SK-N-SH (cell line): Measurements from ENCODE around the gene TNFRSF18. TPM values are rescaled to one million over a fixed set of nuclear protein-coding genes. Genes with fewer than 3 reads are reported as not detected.

Source experiments
- CTCF ChIA-PET: fragments of 300-600, 350-600 bp; formaldehyde crosslinking; extraction: SDS; loops from one replicate; lab custom pipeline; 2021; lab: Yijun Ruan, JAX
- POLR2A ChIA-PET: fragments of 350-600 bp; sonication (Branson Sonifier 250); formaldehyde crosslinking; extraction: SDS; loops from one replicate; lab custom pipeline; 2020; ENCODE audit warnings: antibody characterized with exemption, inconsistent platforms; lab: Yijun Ruan, JAX
- DNase-seq: peaks from one replicate; pipeline ENCODE4 v3.0.0; 2012
- H2AFZ ChIP-seq: fragments of 200-600 bp; sonication (generic); 2 replicates; pipeline ENCODE4 v1.8.1; 2016; ENCODE audit warnings: antibody characterized with exemption, mild to moderate bottlenecking, low read depth
- H3F3A ChIP-seq: fragments of 200-600 bp; sonication (generic); replicated peaks from 2 replicates; pipeline ENCODE3; 2016; ENCODE audit warnings: antibody characterized with exemption, mild to moderate bottlenecking; ENCODE audit not compliant: insufficient read depth
- H3K27ac ChIP-seq, 2 experiments: fragments of 200-500 bp in 1 of 2; fragments of 200-600 bp in 1 of 2; sonication (Bioruptor generic) in 1 of 2; sonication (generic), shearing (Covaris generic) in 1 of 2; 2 replicates each; pipeline versions ENCODE4 v1.5.1 to v1.6.1; 2014 to 2016; ENCODE audit warnings: low read depth in 2 of 2, inconsistent platforms in 1 of 2, low read length in 1 of 2, mild to moderate bottlenecking in 1 of 2, mixed read lengths in 1 of 2
- H3K27me3 ChIP-seq: fragments of 200-600 bp; sonication (generic), shearing (Covaris generic); 2 replicates; pipeline ENCODE4 v1.6.1; 2016; ENCODE audit warnings: mixed run types; ENCODE audit not compliant: insufficient read depth
- H3K36me3 ChIP-seq, 2 experiments: fragments of 200-500 bp in 1 of 2; fragments of 200-600 bp in 1 of 2; sonication (Bioruptor generic) in 1 of 2; sonication (generic) in 1 of 2; replicated peaks in 1 of 2; 2 replicates each; pipeline versions ENCODE3 to v1.5.1; 2014 to 2016; ENCODE audit warnings: low read length in 1 of 2, mild to moderate bottlenecking in 1 of 2; ENCODE audit not compliant: insufficient read depth in 2 of 2, control insufficient read depth in 1 of 2
- H3K4me1 ChIP-seq, 2 experiments: fragments of 200-500 bp in 1 of 2; fragments of 200-600 bp in 1 of 2; sonication (Bioruptor generic) in 1 of 2; sonication (generic), shearing (Covaris generic) in 1 of 2; 2 replicates each; pipeline versions ENCODE4 v1.5.1 to v1.6.1; 2014 to 2016; ENCODE audit warnings: low read depth in 1 of 2, low read length in 1 of 2, mixed run types in 1 of 2; ENCODE audit not compliant: insufficient read depth in 2 of 2, control insufficient read depth in 1 of 2
- H3K4me2 ChIP-seq: fragments of 200-600 bp; sonication (generic), shearing (Covaris generic); 2 replicates; pipeline ENCODE4 v1.6.1; 2017; ENCODE audit warnings: mixed run types
- H3K4me3 ChIP-seq, 2 experiments: fragments of 200-500 bp in 1 of 2; fragments of 200-600 bp in 1 of 2; sonication (Bioruptor generic) in 1 of 2; sonication (generic), shearing (Covaris generic) in 1 of 2; 2 replicates each; pipeline versions ENCODE4 v1.5.1 to v1.8.1; 2014 to 2016; ENCODE audit warnings: low read depth in 2 of 2, inconsistent platforms in 1 of 2, low read length in 1 of 2, mild to moderate bottlenecking in 1 of 2, mixed read lengths in 1 of 2, moderate library complexity in 1 of 2
- H3K79me2 ChIP-seq: fragments of 200-600 bp; sonication (generic); 2 replicates; pipeline ENCODE4 v1.8.1; 2017; ENCODE audit warnings: mild to moderate bottlenecking; ENCODE audit not compliant: insufficient read depth
- H3K9ac ChIP-seq: fragments of 200-600 bp; sonication (generic); 2 replicates; pipeline ENCODE4 v1.6.1; 2017; ENCODE audit warnings: mixed run types
- H3K9me2 ChIP-seq: fragments of 200-600 bp; sonication (generic); 2 replicates; pipeline ENCODE4 v1.6.1; 2017; ENCODE audit warnings: mixed run types
- H3K9me3 ChIP-seq: fragments of 200-600 bp; sonication (generic); 2 replicates; pipeline ENCODE4 v1.6.1; 2017; ENCODE audit warnings: mixed run types, mild to moderate bottlenecking, moderate library complexity
- H4K20me1 ChIP-seq: fragments of 200-600 bp; sonication (generic); 2 replicates; pipeline ENCODE4 v1.6.1; 2017; ENCODE audit warnings: mild to moderate bottlenecking, mixed run types; ENCODE audit not compliant: insufficient read depth
- ELF1 ChIP-seq: IDR thresholded peaks from 2 replicates; pipeline ENCODE4 v1.4.0; 2012
- EZH2phosphoT487 ChIP-seq: fragments of 200-600 bp; sonication (generic); IDR thresholded peaks from 2 replicates; pipeline ENCODE4 v1.6.1; 2017; ENCODE audit warnings: low read depth, mixed run types, mild to moderate bottlenecking, antibody characterized with exemption, moderate library complexity, borderline replicate concordance
- FOSL2 ChIP-seq: IDR thresholded peaks from 2 replicates; pipeline ENCODE4 v1.4.0; 2012; ENCODE audit warnings: low read depth, mild to moderate bottlenecking, moderate library complexity, borderline replicate concordance
- FOXJ3 ChIP-seq: sonication (generic); formaldehyde crosslinking; IDR thresholded peaks from 2 replicates; pipeline ENCODE4 v1.5.1; 2020; ENCODE audit warnings: mild to moderate bottlenecking, missing genetic modification reagents
- FOXM1 ChIP-seq: IDR thresholded peaks from 2 replicates; pipeline ENCODE4 v1.4.0; 2012; ENCODE audit warnings: low read depth, mild to moderate bottlenecking
- GABPA ChIP-seq: IDR thresholded peaks from 2 replicates; pipeline ENCODE4 v1.4.0; 2012; ENCODE audit warnings: low read depth, mild to moderate bottlenecking
- MEF2A ChIP-seq: IDR thresholded peaks from 2 replicates; pipeline ENCODE4 v1.4.0; 2012; ENCODE audit warnings: low read depth, borderline replicate concordance
- MXI1 ChIP-seq: IDR thresholded peaks from 2 replicates; pipeline ENCODE4 v1.6.1; 2012; ENCODE audit warnings: mild to moderate bottlenecking, low read depth, low read length, improper control_type of control experiment
- NRF1 ChIP-seq: IDR thresholded peaks from 2 replicates; pipeline ENCODE4 v1.6.1; 2012; ENCODE audit warnings: low read depth, mild to moderate bottlenecking, low read length
- POLR2AphosphoS5 ChIP-seq: IDR thresholded peaks from 2 replicates; pipeline ENCODE4 v1.6.1; 2012; ENCODE audit warnings: low read depth, low read length
- RAD21 ChIP-seq: IDR thresholded peaks from 2 replicates; pipeline ENCODE4 v1.6.1; 2012; ENCODE audit warnings: mild to moderate bottlenecking, low read length
- RCOR1 ChIP-seq: fragments of 150-350 bp; IDR thresholded peaks from 2 replicates; pipeline ENCODE4 v1.6.1; 2017; ENCODE audit warnings: antibody characterized with exemption, low read length
- RFX5 ChIP-seq: IDR thresholded peaks from 2 replicates; pipeline ENCODE4 v1.6.1; 2012; ENCODE audit warnings: mild to moderate bottlenecking, improper control_type of control experiment, low read length
- RXRA ChIP-seq: IDR thresholded peaks from 2 replicates; pipeline ENCODE4 v1.4.0; 2012; ENCODE audit warnings: low read depth, mild to moderate bottlenecking, borderline replicate concordance
- SIN3A ChIP-seq: IDR thresholded peaks from 2 replicates; pipeline ENCODE4 v1.6.1; 2012; ENCODE audit warnings: low read depth, mild to moderate bottlenecking, low read length, moderate library complexity, borderline replicate concordance
- SMC3 ChIP-seq: IDR thresholded peaks from 2 replicates; pipeline ENCODE4 v1.6.1; 2012; ENCODE audit warnings: low read depth, low read length, improper control_type of control experiment
- TCF12 ChIP-seq: IDR thresholded peaks from 2 replicates; pipeline ENCODE4 v1.4.0; 2012
- TEAD4 ChIP-seq: IDR thresholded peaks from 2 replicates; pipeline ENCODE4 v1.4.0; 2012; ENCODE audit warnings: mild to moderate bottlenecking, borderline replicate concordance; ENCODE audit not compliant: insufficient read depth
- YY1 ChIP-seq: IDR thresholded peaks from 2 replicates; pipeline ENCODE4 v1.4.0; 2012; ENCODE audit warnings: low read depth, mild to moderate bottlenecking
- WGBS: methylation state at CpG from one replicate; pipeline ENCODE4 v1.1.6; 2017; ENCODE audit warnings: low lambda C conversion rate; 5-methylcytosine and 5-hydroxymethylcytosine counted together
- polyA plus RNA-seq, 3 experiments: library from polyadenylated mRNA; depleted of rRNA; stranded (reverse); fragments of >200 nt; gene quantifications; 2 replicates each; pipeline ENCODE4 v1.2.3, GENCODE V29; 2012
- TF ChIP-seq, protein P1 (sequence below): fragments of 150-350 bp; IDR thresholded peaks from 2 replicates; pipeline ENCODE4 v1.6.1; 2017; ENCODE audit warnings: antibody characterized with exemption, low read length, low read depth, borderline replicate concordance
- TF ChIP-seq, protein P2 (sequence below): fragments of 200-600 bp; sonication (generic); IDR thresholded peaks from 2 replicates; pipeline ENCODE4 v1.6.1; 2017; ENCODE audit warnings: antibody characterized with exemption, mild to moderate bottlenecking, moderate library complexity
- TF ChIP-seq, protein P3 (sequence below): IDR thresholded peaks from 2 replicates; pipeline ENCODE4 v1.4.0; 2012; ENCODE audit warnings: low read depth
- TF ChIP-seq, protein P4 (sequence below): IDR thresholded peaks from 2 replicates; pipeline ENCODE4 v1.6.1; 2012; ENCODE audit warnings: mild to moderate bottlenecking, low read depth, low read length, moderate library complexity
- TF ChIP-seq, protein P5 (sequence below): IDR thresholded peaks from 2 replicates; pipeline ENCODE4 v1.4.0; 2012; ENCODE audit warnings: low read depth, borderline replicate concordance

TNFRSF18 gene
- polyA plus RNA-seq, 1 of the 3 experiments (the other 2 are of a cell fraction): 0.05 TPM

DNA sequence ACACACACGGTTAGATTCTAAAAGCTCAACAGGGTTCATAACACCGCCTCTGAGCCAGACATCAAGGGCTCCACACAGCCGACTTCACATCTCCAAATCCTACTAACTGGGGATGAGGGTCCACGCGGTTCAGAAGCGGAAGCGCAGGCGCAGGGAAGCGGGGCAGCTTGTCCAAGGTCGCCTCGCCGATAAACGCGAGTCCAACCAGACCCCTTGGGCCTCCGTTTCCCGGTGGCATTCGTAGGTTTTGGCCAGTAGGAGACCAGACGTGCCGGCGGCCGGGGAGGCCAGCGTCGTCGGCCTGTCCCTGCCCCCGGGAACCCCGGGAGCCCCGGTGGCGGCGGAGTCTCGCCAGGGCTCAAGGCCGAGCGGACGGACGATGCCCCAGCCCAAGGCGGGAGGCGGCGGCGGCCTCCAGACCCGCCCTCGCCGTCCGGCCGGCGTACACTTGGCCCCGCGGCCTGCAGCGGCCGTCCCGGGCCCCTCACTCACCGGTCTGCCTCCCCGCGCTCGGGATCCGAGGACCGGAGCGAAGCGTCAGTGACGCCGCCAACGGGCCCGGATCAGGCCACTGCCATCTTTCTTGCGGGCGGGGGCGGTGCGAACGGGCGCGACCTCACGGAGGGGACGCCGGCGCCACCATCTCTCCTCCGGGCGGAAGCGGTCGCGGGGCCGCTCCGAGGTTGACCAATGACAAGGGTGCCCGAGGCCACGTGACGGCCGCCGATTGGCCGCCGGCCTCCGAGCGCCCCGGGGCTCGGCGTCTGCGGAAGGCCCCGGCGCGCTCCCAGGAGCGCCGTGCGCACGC is 25.2 kb upstream of the TNFRSF18 start, which contains the start of gene SDF4:
SDF4 (minus strand) TSS at position 602 of the 808 bp plus-strand sequence. CDS start 3,229 bp downstream, outside the sequence.
- Histone ChIP-seq H3K9ac (peak within 1 kb of the TSS; percentile 87), H3K9me3 (no peaks in the 10 kb centered on the region), H3K36me3 (peaks cover 0 to 32% of the 10 kb centered on the region in 2 experiments), H3K27me3 (no peaks in the 10 kb centered on the region), H3K4me1 (peaks cover 0 to 16% of the 10 kb centered on the region in 2 experiments; a peak in 1 of 4 replicates), H3K4me2 (peak within 1 kb of the TSS; percentile 95), H3K4me3 (peak within 1 kb of the TSS; percentile 77 to 96), H3K27ac (peak within 1 kb of the TSS; percentile 68 to 83; a peak in 3 of 4 replicates), H3K79me2 (peaks cover 61% of the 10 kb centered on the region), H3K9me2 (no peaks in the 10 kb centered on the region), H3F3A (peaks cover 7% of the 10 kb centered on the region), H2AFZ (peak within 1 kb of the TSS; percentile 42; the same call in 1 of the 2 replicates), H4K20me1 (peaks cover 13% of the 10 kb centered on the region; the same call in 1 of the 2 replicates)
- DNase-seq: peak; percentile 100
- POLR2A ChIA-PET: interaction anchor here (0.8 to 1.0 kb wide), 3 partner anchors 42 to 109 kb away, joined by 3 read pairs; partner anchors contain the start of gene UBE2J2
- 0% methylated on average over 13 of the region's 99 CpGs for WGBS
- CTCF ChIA-PET: interaction anchor here (0.7 to 2.5 kb wide), 7 partner anchors 17 to 247 kb away, joined by 3 to 27 read pairs (median 3); partner anchors contain the start of gene C1orf159
- TF ChIP-seq TCF12 (no peak), RXRA (no peak), RAD21 (no peak), MXI1 (peak; percentile 24; the same call in 1 of the 2 replicates), RFX5 (peak; percentile 25; the same call in 1 of the 2 replicates), ELF1 (peak; percentile 98), SIN3A (no peak; the same call in 1 of the 2 replicates), POLR2AphosphoS5 (peak; percentile 58), TEAD4 (no peak), GABPA (peak; percentile 69), RCOR1 (0 out of 2 replicates have a peak, but pooled peaks have one; percentile 17), EZH2phosphoT487 (no peak), NRF1 (peak; percentile 96), FOXM1 (no peak), SMC3 (no peak), FOXJ3 (no peak), FOSL2 (no peak), YY1 (peak; percentile 99), MEF2A (no peak)
- TF ChIP-seq, protein P1, sequence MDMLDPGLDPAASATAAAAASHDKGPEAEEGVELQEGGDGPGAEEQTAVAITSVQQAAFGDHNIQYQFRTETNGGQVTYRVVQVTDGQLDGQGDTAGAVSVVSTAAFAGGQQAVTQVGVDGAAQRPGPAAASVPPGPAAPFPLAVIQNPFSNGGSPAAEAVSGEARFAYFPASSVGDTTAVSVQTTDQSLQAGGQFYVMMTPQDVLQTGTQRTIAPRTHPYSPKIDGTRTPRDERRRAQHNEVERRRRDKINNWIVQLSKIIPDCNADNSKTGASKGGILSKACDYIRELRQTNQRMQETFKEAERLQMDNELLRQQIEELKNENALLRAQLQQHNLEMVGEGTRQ: peak; percentile 90
- TF ChIP-seq, protein P2, sequence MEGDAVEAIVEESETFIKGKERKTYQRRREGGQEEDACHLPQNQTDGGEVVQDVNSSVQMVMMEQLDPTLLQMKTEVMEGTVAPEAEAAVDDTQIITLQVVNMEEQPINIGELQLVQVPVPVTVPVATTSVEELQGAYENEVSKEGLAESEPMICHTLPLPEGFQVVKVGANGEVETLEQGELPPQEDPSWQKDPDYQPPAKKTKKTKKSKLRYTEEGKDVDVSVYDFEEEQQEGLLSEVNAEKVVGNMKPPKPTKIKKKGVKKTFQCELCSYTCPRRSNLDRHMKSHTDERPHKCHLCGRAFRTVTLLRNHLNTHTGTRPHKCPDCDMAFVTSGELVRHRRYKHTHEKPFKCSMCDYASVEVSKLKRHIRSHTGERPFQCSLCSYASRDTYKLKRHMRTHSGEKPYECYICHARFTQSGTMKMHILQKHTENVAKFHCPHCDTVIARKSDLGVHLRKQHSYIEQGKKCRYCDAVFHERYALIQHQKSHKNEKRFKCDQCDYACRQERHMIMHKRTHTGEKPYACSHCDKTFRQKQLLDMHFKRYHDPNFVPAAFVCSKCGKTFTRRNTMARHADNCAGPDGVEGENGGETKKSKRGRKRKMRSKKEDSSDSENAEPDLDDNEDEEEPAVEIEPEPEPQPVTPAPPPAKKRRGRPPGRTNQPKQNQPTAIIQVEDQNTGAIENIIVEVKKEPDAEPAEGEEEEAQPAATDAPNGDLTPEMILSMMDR: no peak
- TF ChIP-seq, protein P3, sequence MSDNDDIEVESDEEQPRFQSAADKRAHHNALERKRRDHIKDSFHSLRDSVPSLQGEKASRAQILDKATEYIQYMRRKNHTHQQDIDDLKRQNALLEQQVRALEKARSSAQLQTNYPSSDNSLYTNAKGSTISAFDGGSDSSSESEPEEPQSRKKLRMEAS: 0 out of 2 replicates have a peak, but pooled peaks have one; percentile 11
- TF ChIP-seq, protein P4, sequence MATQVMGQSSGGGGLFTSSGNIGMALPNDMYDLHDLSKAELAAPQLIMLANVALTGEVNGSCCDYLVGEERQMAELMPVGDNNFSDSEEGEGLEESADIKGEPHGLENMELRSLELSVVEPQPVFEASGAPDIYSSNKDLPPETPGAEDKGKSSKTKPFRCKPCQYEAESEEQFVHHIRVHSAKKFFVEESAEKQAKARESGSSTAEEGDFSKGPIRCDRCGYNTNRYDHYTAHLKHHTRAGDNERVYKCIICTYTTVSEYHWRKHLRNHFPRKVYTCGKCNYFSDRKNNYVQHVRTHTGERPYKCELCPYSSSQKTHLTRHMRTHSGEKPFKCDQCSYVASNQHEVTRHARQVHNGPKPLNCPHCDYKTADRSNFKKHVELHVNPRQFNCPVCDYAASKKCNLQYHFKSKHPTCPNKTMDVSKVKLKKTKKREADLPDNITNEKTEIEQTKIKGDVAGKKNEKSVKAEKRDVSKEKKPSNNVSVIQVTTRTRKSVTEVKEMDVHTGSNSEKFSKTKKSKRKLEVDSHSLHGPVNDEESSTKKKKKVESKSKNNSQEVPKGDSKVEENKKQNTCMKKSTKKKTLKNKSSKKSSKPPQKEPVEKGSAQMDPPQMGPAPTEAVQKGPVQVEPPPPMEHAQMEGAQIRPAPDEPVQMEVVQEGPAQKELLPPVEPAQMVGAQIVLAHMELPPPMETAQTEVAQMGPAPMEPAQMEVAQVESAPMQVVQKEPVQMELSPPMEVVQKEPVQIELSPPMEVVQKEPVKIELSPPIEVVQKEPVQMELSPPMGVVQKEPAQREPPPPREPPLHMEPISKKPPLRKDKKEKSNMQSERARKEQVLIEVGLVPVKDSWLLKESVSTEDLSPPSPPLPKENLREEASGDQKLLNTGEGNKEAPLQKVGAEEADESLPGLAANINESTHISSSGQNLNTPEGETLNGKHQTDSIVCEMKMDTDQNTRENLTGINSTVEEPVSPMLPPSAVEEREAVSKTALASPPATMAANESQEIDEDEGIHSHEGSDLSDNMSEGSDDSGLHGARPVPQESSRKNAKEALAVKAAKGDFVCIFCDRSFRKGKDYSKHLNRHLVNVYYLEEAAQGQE: no peak
- TF ChIP-seq, protein P5, sequence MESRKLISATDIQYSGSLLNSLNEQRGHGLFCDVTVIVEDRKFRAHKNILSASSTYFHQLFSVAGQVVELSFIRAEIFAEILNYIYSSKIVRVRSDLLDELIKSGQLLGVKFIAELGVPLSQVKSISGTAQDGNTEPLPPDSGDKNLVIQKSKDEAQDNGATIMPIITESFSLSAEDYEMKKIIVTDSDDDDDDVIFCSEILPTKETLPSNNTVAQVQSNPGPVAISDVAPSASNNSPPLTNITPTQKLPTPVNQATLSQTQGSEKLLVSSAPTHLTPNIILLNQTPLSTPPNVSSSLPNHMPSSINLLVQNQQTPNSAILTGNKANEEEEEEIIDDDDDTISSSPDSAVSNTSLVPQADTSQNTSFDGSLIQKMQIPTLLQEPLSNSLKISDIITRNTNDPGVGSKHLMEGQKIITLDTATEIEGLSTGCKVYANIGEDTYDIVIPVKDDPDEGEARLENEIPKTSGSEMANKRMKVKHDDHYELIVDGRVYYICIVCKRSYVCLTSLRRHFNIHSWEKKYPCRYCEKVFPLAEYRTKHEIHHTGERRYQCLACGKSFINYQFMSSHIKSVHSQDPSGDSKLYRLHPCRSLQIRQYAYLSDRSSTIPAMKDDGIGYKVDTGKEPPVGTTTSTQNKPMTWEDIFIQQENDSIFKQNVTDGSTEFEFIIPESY: no peak
